ENCODE measurements around the gene M1AP.

The M1AP gene

GRCh38 chr2:74533464-74533863, 114.7 kb downstream of the M1AP start:
- H3K27me3 ChIP-seq (ENCODE audit: control insufficient read depth, low read length) = peaks cover 13% of the 10 kb centered on the region
- TF ChIP-seq CTCF (IDR thresholded peaks at IDR 0.05; ENCODE audit: low read depth, low read length, poor library complexity, severe bottlenecking) (no peak), EZH2phosphoT487 (IDR thresholded peaks at IDR 0.05; ENCODE audit: borderline replicate concordance, low read length) (no peak)
- H3F3A ChIP-seq (ENCODE audit: control insufficient read depth, insufficient read depth) = peaks cover 7% of the 10 kb centered on the region; the same call in 1 of the 2 replicates
- no peak overlapping the region for H3K4me2 ChIP-seq (ENCODE audit: low read length)
- no peaks in the 10 kb centered on the region for H3K9me3 ChIP-seq (ENCODE audit: control insufficient read depth, insufficient read depth, low read length)
- peaks cover 31% of the 10 kb centered on the region for H3K79me2 ChIP-seq (ENCODE audit: control insufficient read depth, low read length)
- no peak overlapping the region for H3K27ac ChIP-seq (ENCODE audit: low read depth, low read length)
- H3K9me2 ChIP-seq (replicated peaks; ENCODE audit: control insufficient read depth, low read length) = no peaks in the 10 kb centered on the region
- peaks cover 37% of the 10 kb centered on the region for H3K36me3 ChIP-seq (ENCODE audit: control insufficient read depth, low read length)
- H3K4me3 ChIP-seq (ENCODE audit: low read length) = no peak overlapping the region
- H3K4me1 ChIP-seq (ENCODE audit: control insufficient read depth, low read length) = peaks cover 18% of the 10 kb centered on the region
- no peaks in the 10 kb centered on the region for H4K20me1 ChIP-seq (ENCODE audit: control insufficient read depth, insufficient read depth, low read depth, low read length)

GRCh38 chr2:74532222-74532621, 115.9 kb downstream of the M1AP start:
- peaks cover 43% of the 10 kb centered on the region for H3K79me2 ChIP-seq (ENCODE audit: control insufficient read depth, low read length)
- H3F3A ChIP-seq (ENCODE audit: control insufficient read depth, insufficient read depth) = peaks cover 9% of the 10 kb centered on the region; the same call in 1 of the 2 replicates
- no peaks in the 10 kb centered on the region for H4K20me1 ChIP-seq (ENCODE audit: control insufficient read depth, insufficient read depth, low read depth, low read length)
- H3K27me3 ChIP-seq (ENCODE audit: control insufficient read depth, low read length) = peaks cover under 1% of the 10 kb centered on the region
- H3K4me1 ChIP-seq (ENCODE audit: control insufficient read depth, low read length) = peaks cover 30% of the 10 kb centered on the region
- no peaks in the 10 kb centered on the region for H3K9me2 ChIP-seq (replicated peaks; ENCODE audit: control insufficient read depth, low read length)
- H3K36me3 ChIP-seq (ENCODE audit: control insufficient read depth, low read length) = peaks cover 49% of the 10 kb centered on the region
- no peak overlapping the region for H3K4me3 ChIP-seq (ENCODE audit: low read length)
- H3K4me2 ChIP-seq (ENCODE audit: low read length) = peak overlapping the region; percentile 94; the same call in 1 of the 2 replicates
- no peak for TF ChIP-seq EZH2phosphoT487 (IDR thresholded peaks at IDR 0.05; ENCODE audit: borderline replicate concordance, low read length)
- TF ChIP-seq CTCF (IDR thresholded peaks at IDR 0.05; ENCODE audit: low read depth, low read length, poor library complexity, severe bottlenecking) = peak; percentile 56
- H3K9me3 ChIP-seq (ENCODE audit: control insufficient read depth, insufficient read depth, low read length) = no peaks in the 10 kb centered on the region
- H3K27ac ChIP-seq (ENCODE audit: low read depth, low read length) = no peak overlapping the region

- Histone ChIP-seq H3K4me2 (ENCODE audit: low read length) (peak overlapping the region; percentile 94), H3K36me3 (ENCODE audit: control insufficient read depth, low read length) (peaks cover 55% of the 10 kb centered on the region), H3F3A (ENCODE audit: control insufficient read depth, insufficient read depth) (peaks cover 11% of the 10 kb centered on the region), H3K4me3 (ENCODE audit: low read length) (peak overlapping the region; percentile 99; the same call in 1 of the 2 replicates), H4K20me1 (ENCODE audit: control insufficient read depth, insufficient read depth, low read depth, low read length) (no peaks in the 10 kb centered on the region), H3K9me2 (replicated peaks; ENCODE audit: control insufficient read depth, low read length) (no peaks in the 10 kb centered on the region), H3K27me3 (ENCODE audit: control insufficient read depth, low read length) (no peaks in the 10 kb centered on the region), H3K27ac (ENCODE audit: low read depth, low read length) (no peak overlapping the region), H3K9me3 (ENCODE audit: control insufficient read depth, insufficient read depth, low read length) (no peaks in the 10 kb centered on the region), H3K79me2 (ENCODE audit: control insufficient read depth, low read length) (peaks cover 48% of the 10 kb centered on the region), H3K4me1 (ENCODE audit: control insufficient read depth, low read length) (peaks cover 36% of the 10 kb centered on the region)
- no peak for TF ChIP-seq CTCF (IDR thresholded peaks at IDR 0.05; ENCODE audit: low read depth, low read length, poor library complexity, severe bottlenecking)
- no peak for TF ChIP-seq EZH2phosphoT487 (IDR thresholded peaks at IDR 0.05; ENCODE audit: borderline replicate concordance, low read length)
Measured at GRCh38 chr2:74531666-74532065, 116.5 kb downstream of the M1AP start.
